ENCODE measurements around the gene IMP4. TPM values are rescaled to one million over a fixed set of nuclear protein-coding genes. Genes with fewer than 3 reads are reported as not detected.

The IMP4 gene
- total and polyA plus RNA-seq, 9 donors = 24.8 to 74.0 (median 54.4) TPM

DNA sequence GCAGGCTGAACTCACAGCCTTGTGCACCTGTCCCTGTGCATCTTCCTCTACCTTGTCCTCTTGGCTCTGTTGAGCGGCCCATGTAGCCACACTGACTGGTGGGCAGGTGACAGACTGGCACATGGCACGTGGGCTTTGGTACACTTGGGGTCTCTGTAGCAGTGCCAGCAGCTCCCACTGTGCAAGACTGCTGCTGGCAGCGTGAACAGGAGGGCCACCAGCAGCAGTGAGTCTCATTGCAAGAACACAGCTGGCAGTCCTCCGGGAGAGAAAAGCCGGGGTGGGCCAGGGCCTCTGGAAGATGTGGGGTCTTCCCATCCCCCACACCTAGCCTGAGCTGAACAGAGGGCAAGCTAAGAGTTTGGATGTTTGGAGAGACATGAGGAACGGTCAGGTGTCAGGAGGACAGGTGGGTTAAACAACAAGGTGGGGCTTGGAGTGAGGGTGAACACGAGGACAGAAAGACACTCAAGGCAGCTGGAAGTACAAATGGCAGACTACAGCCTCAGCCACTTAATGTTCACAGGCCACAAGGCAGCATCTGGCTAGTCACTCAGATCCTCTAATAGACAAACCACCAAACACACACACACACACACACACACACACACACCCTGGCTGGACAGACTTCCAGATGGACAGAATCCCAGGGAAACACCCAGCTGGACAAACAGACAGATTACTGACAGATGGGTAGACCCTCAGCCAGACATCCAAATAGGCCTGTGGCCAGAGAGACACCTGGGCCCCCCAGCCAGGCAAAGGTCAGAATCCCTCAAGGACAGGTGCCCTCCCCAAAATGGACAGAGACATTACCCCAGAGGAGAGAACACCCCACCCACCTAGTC is 10.8 kb downstream of the IMP4 start:
- Histone ChIP-seq H3K9me3 (no peaks in the 10 kb centered on the region), H3K36me3 (no peaks in the 10 kb centered on the region), H3K4me3 (no peak overlapping the region), H3K27ac (no peak overlapping the region), H3K4me1 (ENCODE audit: insufficient read depth) (peaks cover 5% of the 10 kb centered on the region), H3K27me3 (no peaks in the 10 kb centered on the region)
- 80 to 84% (median 82%) methylated on average over 7 of the region's 7 CpGs for WGBS, 3 donors
- intact Hi-C loops (cut with DNase I) = no loop called here
- TF ChIP-seq POLR2A (IDR thresholded peaks at IDR 0.05) (no peak), CTCF (IDR thresholded peaks at IDR 0.05) (no peak), EP300 (IDR thresholded peaks at IDR 0.05) (no peak)
- DNase-seq = no peak

DNA sequence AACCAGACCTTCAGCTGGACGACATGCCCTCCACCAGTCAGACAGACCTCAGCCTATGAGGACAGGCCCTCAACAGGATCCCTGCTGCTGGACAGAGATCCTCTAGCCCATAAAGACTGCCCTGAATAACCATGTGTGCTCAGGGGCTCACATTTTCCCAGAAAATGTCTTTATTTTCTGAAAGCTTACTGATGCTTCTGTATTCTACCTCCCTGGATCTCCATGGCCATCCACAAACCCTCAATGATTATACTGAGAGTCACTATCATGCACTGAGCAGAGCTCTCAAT is 11.4 kb downstream of the IMP4 start:
- Histone ChIP-seq H3K4me3 (no peak overlapping the region), H3K4me1 (ENCODE audit: insufficient read depth) (peaks cover 5% of the 10 kb centered on the region), H3K9me3 (no peaks in the 10 kb centered on the region), H3K36me3 (no peaks in the 10 kb centered on the region), H3K27ac (no peak overlapping the region), H3K27me3 (no peaks in the 10 kb centered on the region)
- no peak for DNase-seq
- 34 to 53% (median 42%) methylated on average over 1 of the region's 1 CpG for WGBS, 3 donors
- intact Hi-C loops (cut with DNase I) = no loop called here
- no peak for TF ChIP-seq EP300 (IDR thresholded peaks at IDR 0.05)
- no peak for TF ChIP-seq CTCF (IDR thresholded peaks at IDR 0.05)
- TF ChIP-seq POLR2A (IDR thresholded peaks at IDR 0.05) = no peak

- intact Hi-C loops (cut with DNase I) = no loop called here
- H3K4me3 ChIP-seq = peak overlapping the region; percentile 55
- TF ChIP-seq EP300 (IDR thresholded peaks at IDR 0.05) (no peak), CTCF (IDR thresholded peaks at IDR 0.05) (no peak), POLR2A (IDR thresholded peaks at IDR 0.05) (no peak)
- no peaks in the 10 kb centered on the region for H3K9me3 ChIP-seq
- H3K27me3 ChIP-seq = no peaks in the 10 kb centered on the region
- WGBS, 3 donors = 9 to 15% (median 14%) methylated on average over 18 to 21 of the region's 21 CpGs
- peak overlapping the region in 1 of 2 donors; percentile 42 for H3K27ac ChIP-seq
- no peak for DNase-seq
- H3K36me3 ChIP-seq = no peaks in the 10 kb centered on the region
- peaks cover 5% of the 10 kb centered on the region for H3K4me1 ChIP-seq (ENCODE audit: insufficient read depth)
These were observed 12.5 kb downstream of the IMP4 start for GRCh38 chr2:130355172-130355577.

- WGBS, 3 donors = 0% methylated on average over 61 to 107 of the region's 107 CpGs
- intact Hi-C loops (cut with DNase I) = no loop called here
- Histone ChIP-seq H3K4me3 (peak within 1 kb of the TSS; percentile 55), H3K4me1 (ENCODE audit: insufficient read depth) (peaks cover 5% of the 10 kb centered on the region), H3K27ac (peak within 1 kb of the TSS in 1 of 2 donors; percentile 42), H3K9me3 (no peaks in the 10 kb centered on the region), H3K36me3 (no peaks in the 10 kb centered on the region), H3K27me3 (no peaks in the 10 kb centered on the region)
- DNase-seq = peak; percentile 83 to 90 (median 88)
- TF ChIP-seq POLR2A (IDR thresholded peaks at IDR 0.05) = peak; percentile 63
- TF ChIP-seq EP300 (IDR thresholded peaks at IDR 0.05) = no peak
- peak; percentile 34 to 67 (median 46) for TF ChIP-seq CTCF (IDR thresholded peaks at IDR 0.05)
These were observed 13.1 kb downstream of the IMP4 start, which contains the start of gene PTPN18 for GRCh38 chr2:130355578-130356431. TSS of gene PTPN18 (plus strand) at chr2:130356056. CDS start at chr2:130356108, 52 bp downstream.
